ENCODE measurements around the gene LGALS7. TPM values are rescaled to one million over a fixed set of nuclear protein-coding genes. Genes with fewer than 3 reads are reported as not detected.
"Not testable (repeated sequence)": the region's sequence is repeated elsewhere in the genome, so short reads cannot be mapped to it uniquely, and the experiment has no call there.

The LGALS7 gene
- total and polyA plus RNA-seq, 2 experiments from 2014 or later = not detected

GRCh38 chr19:38795549-38795948 is 22.2 kb upstream of the LGALS7 start:
- Histone ChIP-seq H3K79me2 (ENCODE audit: insufficient read depth) (no peaks in the 10 kb centered on the region), H3K4me1 (ENCODE audit: insufficient read depth) (peaks cover 16% of the 10 kb centered on the region), H3K9ac (no peak overlapping the region), H3K27me3 (replicated peaks; ENCODE audit: insufficient read depth) (no peaks in the 10 kb centered on the region), H4K20me1 (ENCODE audit: insufficient read depth) (no peaks in the 10 kb centered on the region), H3K27ac (no peak overlapping the region), H3K9me3 (ENCODE audit: low read depth) (no peaks in the 10 kb centered on the region), H3K9me2 (ENCODE audit: insufficient read depth) (peaks cover under 1% of the 10 kb centered on the region; the same call in 1 of the 2 replicates), H3K4me2 (ENCODE audit: unreplicated experiment) (no peak overlapping the region), H2AFZ (no peak overlapping the region), H3K4me3 (no peak overlapping the region), H3K36me3 (ENCODE audit: low read depth) (no peaks in the 10 kb centered on the region), H3F3A (ENCODE audit: insufficient read depth) (no peaks in the 10 kb centered on the region)
- in situ Hi-C loops (cut with MboI) = no loop called here
- TF ChIP-seq EZH2 (IDR thresholded peaks at IDR 0.05; ENCODE audit: insufficient read depth, poor library complexity, severe bottlenecking) (no peak), EZH2phosphoT487 (IDR thresholded peaks at IDR 0.05; ENCODE audit: insufficient read depth, low read depth) (no peak)
- 77 to 84% methylated on average over 4 of the region's 4 CpGs for WGBS, 2 experiments (ENCODE audit: low coverage in 1 of 2, low lambda C conversion rate in 2 of 2, missing lambda C conversion rate in 2 of 2)
- no peak for DNase-seq

GRCh38 chr19:38793671-38794070 is 20.4 kb upstream of the LGALS7 start:
- in situ Hi-C loops (cut with MboI) = no loop called here
- no peaks in the 10 kb centered on the region for H3F3A ChIP-seq (ENCODE audit: insufficient read depth)

GRCh38 chr19:38793177-38793576 is 19.9 kb upstream of the LGALS7 start:
- H3K9me2 ChIP-seq (ENCODE audit: insufficient read depth) = no peaks in the 10 kb centered on the region
- H3K4me3 ChIP-seq = no peak overlapping the region
- no peaks in the 10 kb centered on the region for H4K20me1 ChIP-seq (ENCODE audit: insufficient read depth)
- H3K9ac ChIP-seq = no peak overlapping the region
- WGBS, 2 experiments (ENCODE audit: low coverage in 1 of 2, low lambda C conversion rate in 2 of 2, missing lambda C conversion rate in 2 of 2) = 58 to 61% methylated on average over 8 of the region's 8 CpGs
- H3K4me2 ChIP-seq (ENCODE audit: unreplicated experiment) = no peak overlapping the region
- no peaks in the 10 kb centered on the region for H3F3A ChIP-seq (ENCODE audit: insufficient read depth)
- H3K27ac ChIP-seq = no peak overlapping the region
- H3K27me3 ChIP-seq (replicated peaks; ENCODE audit: insufficient read depth) = no peaks in the 10 kb centered on the region
- no peaks in the 10 kb centered on the region for H3K79me2 ChIP-seq (ENCODE audit: insufficient read depth)
- peaks cover 7% of the 10 kb centered on the region for H3K4me1 ChIP-seq (ENCODE audit: insufficient read depth)
- in situ Hi-C loops (cut with MboI) = no loop called here
- DNase-seq = peak; percentile 16
- no peaks in the 10 kb centered on the region for H3K36me3 ChIP-seq (ENCODE audit: low read depth)
- H3K9me3 ChIP-seq (ENCODE audit: low read depth) = no peaks in the 10 kb centered on the region
- H2AFZ ChIP-seq = peak overlapping the region; percentile 53
- TF ChIP-seq EZH2 (IDR thresholded peaks at IDR 0.05; ENCODE audit: insufficient read depth, poor library complexity, severe bottlenecking) (no peak), EZH2phosphoT487 (IDR thresholded peaks at IDR 0.05; ENCODE audit: insufficient read depth, low read depth) (no peak)

More at GRCh38 chr19:38793671-38794070, 20.4 kb upstream of the LGALS7 start:
- WGBS, 2 experiments (ENCODE audit: low coverage in 1 of 2, low lambda C conversion rate in 2 of 2, missing lambda C conversion rate in 2 of 2) = 96 to 99% methylated on average over 5 of the region's 5 CpGs
- Histone ChIP-seq H3K27ac (no peak overlapping the region), H3K9me3 (ENCODE audit: low read depth) (no peaks in the 10 kb centered on the region), H3K79me2 (ENCODE audit: insufficient read depth) (no peaks in the 10 kb centered on the region), H3K4me1 (ENCODE audit: insufficient read depth) (peaks cover 7% of the 10 kb centered on the region), H2AFZ (no peak overlapping the region), H3K9me2 (ENCODE audit: insufficient read depth) (no peaks in the 10 kb centered on the region), H3K27me3 (replicated peaks; ENCODE audit: insufficient read depth) (no peaks in the 10 kb centered on the region), H4K20me1 (ENCODE audit: insufficient read depth) (no peaks in the 10 kb centered on the region), H3K36me3 (ENCODE audit: low read depth) (no peaks in the 10 kb centered on the region), H3K9ac (no peak overlapping the region), H3K4me2 (ENCODE audit: unreplicated experiment) (no peak overlapping the region), H3K4me3 (no peak overlapping the region)
- no peak for DNase-seq
- TF ChIP-seq EZH2phosphoT487 (IDR thresholded peaks at IDR 0.05; ENCODE audit: insufficient read depth, low read depth) (no peak), EZH2 (IDR thresholded peaks at IDR 0.05; ENCODE audit: insufficient read depth, poor library complexity, severe bottlenecking) (no peak)

- no peaks in the 10 kb centered on the region for H3K27me3 ChIP-seq (replicated peaks; ENCODE audit: insufficient read depth)
- H3K79me2 ChIP-seq (ENCODE audit: insufficient read depth) = no peaks in the 10 kb centered on the region
- no peak overlapping the region for H3K27ac ChIP-seq
- H3K4me2 ChIP-seq (ENCODE audit: unreplicated experiment) = no peak overlapping the region
- in situ Hi-C loops (cut with MboI) = no loop called here
- H3K4me1 ChIP-seq (ENCODE audit: insufficient read depth) = peaks cover 7% of the 10 kb centered on the region
- peak; percentile 44 for DNase-seq
- H3K9me3 ChIP-seq (ENCODE audit: low read depth) = no peaks in the 10 kb centered on the region
- no peak overlapping the region for H3K9ac ChIP-seq
- H3F3A ChIP-seq (ENCODE audit: insufficient read depth) = no peaks in the 10 kb centered on the region
- H3K9me2 ChIP-seq (ENCODE audit: insufficient read depth) = no peaks in the 10 kb centered on the region
- no peak overlapping the region for H3K4me3 ChIP-seq
- no peaks in the 10 kb centered on the region for H4K20me1 ChIP-seq (ENCODE audit: insufficient read depth)
- no peaks in the 10 kb centered on the region for H3K36me3 ChIP-seq (ENCODE audit: low read depth)
- 28 to 31% methylated on average over 33 to 37 of the region's 71 CpGs for WGBS, 2 experiments (ENCODE audit: low coverage in 1 of 2, low lambda C conversion rate in 2 of 2, missing lambda C conversion rate in 2 of 2)
- H2AFZ ChIP-seq = peak overlapping the region; percentile 53
- TF ChIP-seq EZH2phosphoT487 (IDR thresholded peaks at IDR 0.05; ENCODE audit: insufficient read depth, low read depth) (no peak), EZH2 (IDR thresholded peaks at IDR 0.05; ENCODE audit: insufficient read depth, poor library complexity, severe bottlenecking) (no peak)
Measured at GRCh38 chr19:38792250-38793111, 19.2 kb upstream of the LGALS7 start.

GRCh38 chr19:38791451-38792064 is 18.2 kb upstream of the LGALS7 start:
- H3K9ac ChIP-seq = 0 out of 2 replicates have a peak overlapping the region, but pooled peaks have one; percentile 40
- H3K27me3 ChIP-seq (replicated peaks; ENCODE audit: insufficient read depth); H3K27ac ChIP-seq; DNase-seq; H3K4me1 ChIP-seq (ENCODE audit: insufficient read depth); H3F3A ChIP-seq (ENCODE audit: insufficient read depth); H4K20me1 ChIP-seq (ENCODE audit: insufficient read depth); H3K36me3 ChIP-seq (ENCODE audit: low read depth); in situ Hi-C loops (cut with MboI); H3K9me2 ChIP-seq (ENCODE audit: insufficient read depth); H3K9me3 ChIP-seq (ENCODE audit: low read depth); H3K79me2 ChIP-seq (ENCODE audit: insufficient read depth): not testable (repeated sequence)
- H2AFZ ChIP-seq = peak overlapping the region; percentile 71; the same call in 1 of the 2 replicates
- H3K4me2 ChIP-seq (ENCODE audit: unreplicated experiment) = peak overlapping the region; percentile 42
- 0% methylated on average over 1 of the region's 40 CpGs; no CpG with 5 or more reads in 1 of the 2 experiments for WGBS, 2 experiments (ENCODE audit: low coverage in 1 of 2, low lambda C conversion rate in 2 of 2, missing lambda C conversion rate in 2 of 2)
- H3K4me3 ChIP-seq = peak overlapping the region; percentile 53; the same call in 1 of the 2 replicates

- H3K36me3 ChIP-seq (ENCODE audit: low read depth); DNase-seq; H3F3A ChIP-seq (ENCODE audit: insufficient read depth); in situ Hi-C loops (cut with MboI); H3K9me2 ChIP-seq (ENCODE audit: insufficient read depth); H3K4me1 ChIP-seq (ENCODE audit: insufficient read depth); H3K27me3 ChIP-seq (replicated peaks; ENCODE audit: insufficient read depth); H3K9me3 ChIP-seq (ENCODE audit: low read depth); H4K20me1 ChIP-seq (ENCODE audit: insufficient read depth); H3K27ac ChIP-seq; H3K79me2 ChIP-seq (ENCODE audit: insufficient read depth): not testable (repeated sequence)
- WGBS, 2 experiments (ENCODE audit: low coverage in 1 of 2, low lambda C conversion rate in 2 of 2, missing lambda C conversion rate in 2 of 2) = 58 to 67% methylated on average over 18 to 21 of the region's 49 CpGs
- Histone ChIP-seq H3K4me2 (ENCODE audit: unreplicated experiment) (peak overlapping the region; percentile 42), H2AFZ (peak overlapping the region; percentile 71; the same call in 1 of the 2 replicates), H3K9ac (0 out of 2 replicates have a peak overlapping the region, but pooled peaks have one; percentile 40), H3K4me3 (peak overlapping the region; percentile 53; the same call in 1 of the 2 replicates)
Measured at GRCh38 chr19:38790507-38791403, 17.4 kb upstream of the LGALS7 start.
